AG10803 (cell line): ENCODE data around the gene TMOD3.

Experiments used
- DNase-seq: peaks from one replicate; pipeline ENCODE4 v3.0.0; 2010; ENCODE audit warnings: low read depth
- H3K4me3 ChIP-seq: 2 replicates; pipeline ENCODE4 v1.5.1; 2011; ENCODE audit warnings: mild to moderate bottlenecking, low read length, control low read depth
- CTCF ChIP-seq: conservative IDR thresholded peaks from 2 replicates; pipeline ENCODE4 v1.5.1; 2011; ENCODE audit warnings: mild to moderate bottlenecking, low read length, control low read depth, inconsistent platforms

TMOD3 gene

GRCh38 chr15:51841406-51842040 is 12.1 kb downstream of the TMOD3 start:
- TF ChIP-seq CTCF, result no peak
- H3K4me3 ChIP-seq, result no peak overlapping the region

GRCh38 chr15:51842265-51842664 is 12.8 kb downstream of the TMOD3 start:
- TF ChIP-seq CTCF, result no peak
- no peak overlapping the region for H3K4me3 ChIP-seq
- no peak for DNase-seq

More at GRCh38 chr15:51841406-51842040, 12.1 kb downstream of the TMOD3 start:
- no peak for DNase-seq

- peak; percentile 28 for DNase-seq
- TF ChIP-seq CTCF, result no peak
- H3K4me3 ChIP-seq, result no peak overlapping the region
Measured at GRCh38 chr15:51842852-51843737, 13.6 kb downstream of the TMOD3 start.

GRCh38 chr15:51844747-51845426 is 15.4 kb downstream of the TMOD3 start:
- no peak overlapping the region for H3K4me3 ChIP-seq
- TF ChIP-seq CTCF, result no peak
- DNase-seq, result no peak

GRCh38 chr15:51846066-51846462 is 16.6 kb downstream of the TMOD3 start:
- DNase-seq, result no peak
- TF ChIP-seq CTCF, result no peak
- no peak overlapping the region for H3K4me3 ChIP-seq

GRCh38 chr15:51846463-51847230 is 17.2 kb downstream of the TMOD3 start:
- H3K4me3 ChIP-seq, result no peak overlapping the region
- DNase-seq, result peak; percentile 41

More at GRCh38 chr15:51846463-51847230, 17.2 kb downstream of the TMOD3 start:
- no peak for TF ChIP-seq CTCF
